HepG2 (cell line): Measurements from ENCODE around the gene INO80C. TPM values are rescaled to one million over a fixed set of nuclear protein-coding genes. Genes with fewer than 3 reads are reported as not detected.
A peak's percentile ranks its signal among the peaks of the same experiment; 100 is the strongest.

Source experiments
- BRCA1 ChIP-seq: sonication (generic); formaldehyde crosslinking; IDR thresholded peaks from 2 replicates; pipeline ENCODE4 v1.4.0; 2020; ENCODE audit warnings: missing genetic modification reagents
- DR1 ChIP-seq: sonication (generic); formaldehyde crosslinking; IDR thresholded peaks from 2 replicates; pipeline ENCODE4 v1.8.0; 2021; ENCODE audit warnings: mild to moderate bottlenecking, missing genetic modification reagents, inconsistent platforms
- GATA4 ChIP-seq: sonication (generic); IDR thresholded peaks from 2 replicates; pipeline ENCODE4 v1.6.1; 2016; ENCODE audit warnings: antibody characterized with exemption, low read depth, borderline replicate concordance
- HDAC6 ChIP-seq: fragments of 200-600 bp; sonication (generic); IDR thresholded peaks from 2 replicates; pipeline ENCODE4 v1.7.0; 2017; ENCODE audit warnings: mild to moderate bottlenecking, antibody characterized with exemption, low read length, low read depth
- KDM2A ChIP-seq: sonication (generic); formaldehyde crosslinking; IDR thresholded peaks from 2 replicates; pipeline ENCODE4 v1.4.0; 2020; ENCODE audit warnings: low read depth, missing genetic modification reagents, borderline replicate concordance
- KLF6 ChIP-seq: IDR thresholded peaks from 2 replicates; pipeline ENCODE4 v1.8.0; 2016; ENCODE audit warnings: missing biosample characterization, missing genetic modification reagents
- KMT2A ChIP-seq: sonication (generic); formaldehyde crosslinking; IDR thresholded peaks from 2 replicates; pipeline ENCODE4 v1.4.0; 2020; ENCODE audit warnings: missing genetic modification reagents
- MEIS1 ChIP-seq: sonication (generic); formaldehyde crosslinking; IDR thresholded peaks from 2 replicates; pipeline ENCODE4 v1.9.0; 2021; ENCODE audit warnings: mild to moderate bottlenecking, missing genetic modification reagents, moderate library complexity, borderline replicate concordance
- NAIF1 ChIP-seq: sonication (generic); formaldehyde crosslinking; IDR thresholded peaks from 2 replicates; pipeline ENCODE4 v1.5.0; 2020; ENCODE audit warnings: mild to moderate bottlenecking, missing genetic modification reagents, borderline replicate concordance
- PHF8 ChIP-seq: sonication (generic); formaldehyde crosslinking; IDR thresholded peaks from 2 replicates; pipeline ENCODE4 v1.5.0; 2020; ENCODE audit warnings: missing genetic modification reagents
- SRY ChIP-seq: sonication (generic); formaldehyde crosslinking; IDR thresholded peaks from 2 replicates; pipeline ENCODE4 v1.8.0; 2022; ENCODE audit warnings: mild to moderate bottlenecking, missing genetic modification reagents
- XBP1 ChIP-seq: sonication (generic); formaldehyde crosslinking; IDR thresholded peaks from 2 replicates; pipeline ENCODE4 v1.5.0; 2020; ENCODE audit warnings: missing genetic modification reagents
- ZBTB7A ChIP-seq: sonication (generic); formaldehyde crosslinking; IDR thresholded peaks from 2 replicates; pipeline ENCODE4 v1.8.0; 2022; ENCODE audit warnings: mild to moderate bottlenecking, missing genetic modification reagents
- ZNF121 ChIP-seq: sonication (generic); formaldehyde crosslinking; IDR thresholded peaks from 2 replicates; pipeline ENCODE4 v1.5.0; 2020; ENCODE audit warnings: mild to moderate bottlenecking, missing genetic modification reagents
- ZNF253 ChIP-seq: sonication (generic); formaldehyde crosslinking; IDR thresholded peaks from 2 replicates; pipeline ENCODE4 v1.8.0; 2022; ENCODE audit warnings: mild to moderate bottlenecking, missing genetic modification reagents, borderline replicate concordance
- ZNF3 ChIP-seq: IDR thresholded peaks from 2 replicates; pipeline ENCODE4 v1.7.0; 2017; ENCODE audit warnings: inconsistent platforms
- ZNF343 ChIP-seq: sonication (generic); formaldehyde crosslinking; IDR thresholded peaks from 2 replicates; pipeline ENCODE4 v1.4.0; 2020; ENCODE audit warnings: mild to moderate bottlenecking, missing genetic modification reagents
- ZNF557 ChIP-seq: sonication (generic); formaldehyde crosslinking; IDR thresholded peaks from 2 replicates; pipeline ENCODE4 v1.4.0; 2020; ENCODE audit warnings: missing genetic modification reagents
- ZNF564 ChIP-seq: sonication (generic); formaldehyde crosslinking; IDR thresholded peaks from 2 replicates; pipeline ENCODE4 v1.8.1; 2023; ENCODE audit warnings: mild to moderate bottlenecking, missing genetic modification reagents
- polyA plus RNA-seq, 8 experiments: library from polyadenylated mRNA; depleted of rRNA in 3 of 8; stranded (reverse) in 7 of 8; unstranded in 1 of 8; fragments of >200 nt; fragmentation: Illumina TruSeq in 4 of 8; extraction: Trizol in 4 of 8; gene quantifications; 2 replicates each; pipeline versions ENCODE4 v1.2.1 to v1.2.3, GENCODE V29; 2011 to 2016; ENCODE audit warnings: low read depth in 4 of 8, missing spikeins in 1 of 8, mixed read lengths in 1 of 8; ENCODE audit not compliant: insufficient read depth in 1 of 8
- total RNA-seq, 5 experiments: library from RNA; depleted of rRNA; stranded (reverse); fragments of >200 nt; fragmentation: Illumina TruSeq; extraction: Trizol; gene quantifications; 2 replicates each; pipeline ENCODE4 v1.2.3, GENCODE V29; 2016; ENCODE audit warnings: low read depth in 1 of 5
- TF ChIP-seq, protein P1 (sequence below): IDR thresholded peaks from 2 replicates; pipeline ENCODE4 v1.6.1; 2018; ENCODE audit warnings: missing genetic modification reagents, mild to moderate bottlenecking, missing compliant biosample characterization
- TF ChIP-seq, protein P2 (sequence below): sonication (generic); formaldehyde crosslinking; IDR thresholded peaks from 2 replicates; pipeline ENCODE4 v1.4.0; 2020; ENCODE audit warnings: mild to moderate bottlenecking, missing genetic modification reagents
- TF ChIP-seq, protein P3 (sequence below): sonication (generic); formaldehyde crosslinking; IDR thresholded peaks from 2 replicates; pipeline ENCODE4 v1.5.0; 2020; ENCODE audit warnings: missing genetic modification reagents, mild to moderate bottlenecking, borderline replicate concordance
- TF ChIP-seq, protein P4 (sequence below): sonication (generic); formaldehyde crosslinking; IDR thresholded peaks from 2 replicates; pipeline ENCODE4 v1.5.0; 2020; ENCODE audit warnings: mild to moderate bottlenecking, missing genetic modification reagents, borderline replicate concordance
- TF ChIP-seq, protein P5 (sequence below): sonication (generic); formaldehyde crosslinking; IDR thresholded peaks from 2 replicates; pipeline ENCODE4 v1.5.0; 2020; ENCODE audit warnings: missing genetic modification reagents

Gene INO80C
- total and polyA plus RNA-seq, 2 of the 13 experiments (the other 11 are each of a cell fraction or from before 2014, with no cell fraction given) = 8.2 to 15.4 TPM

DNA sequence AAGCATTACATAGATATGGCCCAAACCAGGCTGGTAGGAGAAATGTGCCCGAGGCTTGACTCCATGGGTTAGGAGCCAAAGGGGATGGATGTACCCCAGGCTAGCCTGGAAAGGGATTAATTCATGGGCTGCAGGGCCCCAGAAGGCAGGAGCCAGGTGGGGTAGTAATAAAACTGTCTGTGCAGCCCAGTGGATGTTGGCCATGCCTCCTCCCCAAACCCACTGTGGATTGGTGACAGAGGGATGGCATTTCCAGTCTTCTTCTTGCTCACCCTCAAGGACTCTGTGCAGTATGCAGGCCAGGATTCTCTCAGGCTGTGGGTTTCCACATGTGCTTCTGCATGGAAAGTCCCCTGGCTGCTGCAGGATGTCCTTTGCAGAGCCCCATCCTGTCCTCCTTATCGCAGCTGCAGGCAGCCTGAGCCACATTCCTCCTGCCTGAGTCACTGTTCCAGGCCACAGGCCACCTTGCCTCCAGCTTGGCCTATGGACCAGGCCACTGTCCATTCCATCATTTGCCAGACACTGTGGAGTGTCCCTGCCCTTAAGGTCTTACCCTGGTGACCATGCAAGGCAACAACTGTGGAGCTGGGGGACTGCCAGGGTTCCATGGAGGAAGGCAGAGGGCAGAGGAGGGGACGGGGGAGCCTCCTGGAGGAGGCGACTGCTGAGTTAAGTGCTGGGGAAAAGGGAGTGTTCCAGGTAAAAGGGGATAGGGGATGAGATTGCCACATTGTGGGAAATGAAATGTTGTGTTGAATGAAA lies 38.9 kb downstream of the INO80C start (continued):
- TF ChIP-seq KMT2A (CRISPR knock-in tag) (no peak), SRY (CRISPR knock-in tag) (no peak), PHF8 (CRISPR knock-in tag) (0 out of 2 replicates have a peak, but pooled peaks have one; percentile 39), ZNF3 (CRISPR knock-in tag) (no peak), ZNF121 (CRISPR knock-in tag) (no peak), ZNF557 (CRISPR knock-in tag) (no peak), BRCA1 (no peak), ZNF564 (0 out of 2 replicates have a peak, but pooled peaks have one; percentile 37), HDAC6 (no peak), MEIS1 (peak; percentile 66; the same call in 1 of the 2 replicates), ZBTB7A (no peak), ZNF343 (CRISPR knock-in tag) (no peak), KDM2A (CRISPR knock-in tag) (no peak), GATA4 (no peak), XBP1 (no peak), KLF6 (CRISPR knock-in tag) (no peak), DR1 (CRISPR knock-in tag) (no peak), NAIF1 (no peak), ZNF253 (CRISPR knock-in tag) (no peak)
- TF ChIP-seq, protein P1, sequence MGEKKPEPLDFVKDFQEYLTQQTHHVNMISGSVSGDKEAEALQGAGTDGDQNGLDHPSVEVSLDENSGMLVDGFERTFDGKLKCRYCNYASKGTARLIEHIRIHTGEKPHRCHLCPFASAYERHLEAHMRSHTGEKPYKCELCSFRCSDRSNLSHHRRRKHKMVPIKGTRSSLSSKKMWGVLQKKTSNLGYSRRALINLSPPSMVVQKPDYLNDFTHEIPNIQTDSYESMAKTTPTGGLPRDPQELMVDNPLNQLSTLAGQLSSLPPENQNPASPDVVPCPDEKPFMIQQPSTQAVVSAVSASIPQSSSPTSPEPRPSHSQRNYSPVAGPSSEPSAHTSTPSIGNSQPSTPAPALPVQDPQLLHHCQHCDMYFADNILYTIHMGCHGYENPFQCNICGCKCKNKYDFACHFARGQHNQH (CRISPR knock-in tag) = peak; percentile 57; the same call in 1 of the 2 replicates
- TF ChIP-seq, protein P2, sequence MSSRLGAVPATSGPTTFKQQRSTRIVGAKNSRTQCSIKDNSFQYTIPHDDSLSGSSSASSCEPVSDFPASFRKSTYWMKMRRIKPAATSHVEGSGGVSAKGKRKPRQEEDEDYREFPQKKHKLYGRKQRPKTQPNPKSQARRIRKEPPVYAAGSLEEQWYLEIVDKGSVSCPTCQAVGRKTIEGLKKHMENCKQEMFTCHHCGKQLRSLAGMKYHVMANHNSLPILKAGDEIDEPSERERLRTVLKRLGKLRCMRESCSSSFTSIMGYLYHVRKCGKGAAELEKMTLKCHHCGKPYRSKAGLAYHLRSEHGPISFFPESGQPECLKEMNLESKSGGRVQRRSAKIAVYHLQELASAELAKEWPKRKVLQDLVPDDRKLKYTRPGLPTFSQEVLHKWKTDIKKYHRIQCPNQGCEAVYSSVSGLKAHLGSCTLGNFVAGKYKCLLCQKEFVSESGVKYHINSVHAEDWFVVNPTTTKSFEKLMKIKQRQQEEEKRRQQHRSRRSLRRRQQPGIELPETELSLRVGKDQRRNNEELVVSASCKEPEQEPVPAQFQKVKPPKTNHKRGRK = no peak
- TF ChIP-seq, protein P3, sequence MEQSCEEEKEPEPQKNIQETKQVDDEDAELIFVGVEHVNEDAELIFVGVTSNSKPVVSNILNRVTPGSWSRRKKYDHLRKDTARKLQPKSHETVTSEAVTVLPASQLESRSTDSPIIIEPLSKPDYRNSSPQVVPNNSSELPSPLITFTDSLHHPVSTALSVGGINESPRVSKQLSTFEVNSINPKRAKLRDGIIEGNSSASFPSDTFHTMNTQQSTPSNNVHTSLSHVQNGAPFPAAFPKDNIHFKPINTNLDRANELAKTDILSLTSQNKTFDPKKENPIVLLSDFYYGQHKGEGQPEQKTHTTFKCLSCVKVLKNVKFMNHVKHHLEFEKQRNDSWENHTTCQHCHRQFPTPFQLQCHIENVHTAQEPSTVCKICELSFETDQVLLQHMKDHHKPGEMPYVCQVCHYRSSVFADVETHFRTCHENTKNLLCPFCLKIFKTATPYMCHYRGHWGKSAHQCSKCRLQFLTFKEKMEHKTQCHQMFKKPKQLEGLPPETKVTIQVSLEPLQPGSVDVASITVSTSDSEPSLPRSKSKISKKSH (CRISPR knock-in tag) = no peak
- TF ChIP-seq, protein P4, sequence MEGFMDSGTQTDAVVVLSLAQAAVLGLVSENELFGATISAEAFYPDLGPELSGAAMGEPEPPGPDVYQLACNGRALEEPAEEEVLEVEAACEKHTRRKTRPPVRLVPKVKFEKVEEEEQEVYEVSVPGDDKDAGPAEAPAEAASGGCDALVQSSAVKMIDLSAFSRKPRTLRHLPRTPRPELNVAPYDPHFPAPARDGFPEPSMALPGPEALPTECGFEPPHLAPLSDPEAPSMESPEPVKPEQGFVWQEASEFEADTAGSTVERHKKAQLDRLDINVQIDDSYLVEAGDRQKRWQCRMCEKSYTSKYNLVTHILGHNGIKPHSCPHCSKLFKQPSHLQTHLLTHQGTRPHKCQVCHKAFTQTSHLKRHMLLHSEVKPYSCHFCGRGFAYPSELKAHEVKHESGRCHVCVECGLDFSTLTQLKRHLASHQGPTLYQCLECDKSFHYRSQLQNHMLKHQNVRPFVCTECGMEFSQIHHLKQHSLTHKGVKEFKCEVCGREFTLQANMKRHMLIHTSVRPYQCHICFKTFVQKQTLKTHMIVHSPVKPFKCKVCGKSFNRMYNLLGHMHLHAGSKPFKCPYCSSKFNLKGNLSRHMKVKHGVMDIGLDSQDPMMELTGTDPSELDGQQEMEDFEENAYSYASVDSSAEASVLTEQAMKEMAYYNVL (CRISPR knock-in tag) = no peak
- TF ChIP-seq, protein P5, sequence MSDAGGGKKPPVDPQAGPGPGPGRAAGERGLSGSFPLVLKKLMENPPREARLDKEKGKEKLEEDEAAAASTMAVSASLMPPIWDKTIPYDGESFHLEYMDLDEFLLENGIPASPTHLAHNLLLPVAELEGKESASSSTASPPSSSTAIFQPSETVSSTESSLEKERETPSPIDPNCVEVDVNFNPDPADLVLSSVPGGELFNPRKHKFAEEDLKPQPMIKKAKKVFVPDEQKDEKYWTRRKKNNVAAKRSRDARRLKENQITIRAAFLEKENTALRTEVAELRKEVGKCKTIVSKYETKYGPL = no peak
